Measurements from ENCODE around the gene MZT2B.
"Not testable (repeated sequence)": the region's sequence is repeated elsewhere in the genome, so short reads cannot be mapped to it uniquely, and the experiment has no call there.

Gene MZT2B

DNA sequence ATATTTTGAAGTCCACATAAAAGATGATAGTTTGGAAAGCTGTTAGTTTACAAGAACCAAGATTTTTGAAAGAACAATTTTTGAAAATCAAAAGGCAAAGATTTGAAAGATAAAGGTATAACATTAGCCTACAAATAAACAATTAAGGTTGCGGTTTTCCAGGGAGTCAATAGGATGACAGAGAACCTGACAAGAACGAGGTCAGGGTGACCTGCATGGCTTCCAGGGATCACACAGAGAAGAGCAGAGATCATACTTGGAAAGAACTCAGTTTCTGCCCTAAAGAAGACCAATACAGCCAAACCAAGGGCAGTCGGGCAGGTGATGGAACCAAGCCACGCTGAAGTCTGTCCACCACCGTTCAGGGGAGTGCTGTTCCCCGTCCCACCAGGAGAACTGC lies 57.5 kb downstream of the MZT2B start:
- H3K36me3 ChIP-seq (ENCODE audit: insufficient read depth, low read depth, low read length); H3K27ac ChIP-seq (ENCODE audit: low read length); H3K9me3 ChIP-seq (ENCODE audit: insufficient read depth, low read depth, low read length); H3K27me3 ChIP-seq (ENCODE audit: insufficient read depth, low read length); H3K4me1 ChIP-seq (ENCODE audit: insufficient read depth, low read length); H3K4me3 ChIP-seq (ENCODE audit: low read length); H3K9ac ChIP-seq (ENCODE audit: low read depth, low read length): not testable (repeated sequence)
